ENCODE measurements around the gene CBX4.

DNA sequence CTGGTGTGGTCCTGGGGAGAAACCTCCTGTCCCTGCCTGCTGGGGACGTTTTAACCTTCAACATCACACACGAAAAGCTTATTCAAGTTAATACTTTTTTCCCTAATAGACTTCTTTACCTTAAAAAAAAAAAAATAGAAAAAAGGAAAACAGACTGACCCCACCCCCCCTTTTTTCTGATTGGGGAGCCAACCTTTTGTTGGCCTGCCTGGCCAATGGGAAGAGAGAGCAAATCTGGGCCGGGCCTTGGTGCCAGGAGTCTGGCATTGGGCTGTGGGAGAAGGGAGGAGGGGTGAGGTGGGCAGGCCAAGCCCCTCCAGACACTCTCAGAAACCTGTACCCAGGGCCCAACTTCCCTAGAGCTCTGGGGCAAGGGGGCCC, 45.3 kb downstream of the CBX4 start:
- TF ChIP-seq, protein P1, sequence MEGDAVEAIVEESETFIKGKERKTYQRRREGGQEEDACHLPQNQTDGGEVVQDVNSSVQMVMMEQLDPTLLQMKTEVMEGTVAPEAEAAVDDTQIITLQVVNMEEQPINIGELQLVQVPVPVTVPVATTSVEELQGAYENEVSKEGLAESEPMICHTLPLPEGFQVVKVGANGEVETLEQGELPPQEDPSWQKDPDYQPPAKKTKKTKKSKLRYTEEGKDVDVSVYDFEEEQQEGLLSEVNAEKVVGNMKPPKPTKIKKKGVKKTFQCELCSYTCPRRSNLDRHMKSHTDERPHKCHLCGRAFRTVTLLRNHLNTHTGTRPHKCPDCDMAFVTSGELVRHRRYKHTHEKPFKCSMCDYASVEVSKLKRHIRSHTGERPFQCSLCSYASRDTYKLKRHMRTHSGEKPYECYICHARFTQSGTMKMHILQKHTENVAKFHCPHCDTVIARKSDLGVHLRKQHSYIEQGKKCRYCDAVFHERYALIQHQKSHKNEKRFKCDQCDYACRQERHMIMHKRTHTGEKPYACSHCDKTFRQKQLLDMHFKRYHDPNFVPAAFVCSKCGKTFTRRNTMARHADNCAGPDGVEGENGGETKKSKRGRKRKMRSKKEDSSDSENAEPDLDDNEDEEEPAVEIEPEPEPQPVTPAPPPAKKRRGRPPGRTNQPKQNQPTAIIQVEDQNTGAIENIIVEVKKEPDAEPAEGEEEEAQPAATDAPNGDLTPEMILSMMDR (conservative IDR thresholded peaks at IDR 0.05; ENCODE audit: low read depth, low read length), result no peak
- TF ChIP-seq EZH2phosphoT487 (IDR thresholded peaks at IDR 0.05; ENCODE audit: borderline replicate concordance, low read length), result no peak

Data from PC-3 (cell line).